ENCODE data around the gene NAALADL2.

NAALADL2 gene

DNA sequence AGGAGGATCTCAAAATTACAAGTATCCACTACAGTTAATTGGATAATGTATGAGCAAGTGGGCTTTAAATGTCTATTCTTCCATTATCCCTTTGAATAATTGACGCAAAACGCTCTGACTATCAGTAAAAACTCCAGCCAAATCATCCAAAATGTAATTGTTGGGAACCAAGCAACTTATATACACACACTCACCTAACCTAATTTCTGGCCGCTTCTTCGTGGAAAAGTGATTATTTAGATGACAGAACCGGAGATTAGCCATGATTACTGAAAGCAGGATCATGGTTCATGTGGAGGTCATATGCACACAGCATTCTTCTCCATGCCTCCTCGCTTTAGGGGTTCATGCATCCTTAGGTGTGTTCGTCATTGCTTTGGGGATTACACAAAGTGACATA, 992.4 kb downstream of the NAALADL2 start:
- no peak overlapping the region for H3K9ac ChIP-seq (ENCODE audit: low read depth, low read length)
- no peak for TF ChIP-seq EZH2 (IDR thresholded peaks at IDR 0.05; ENCODE audit: borderline replicate concordance, low read depth, low read length, severe bottlenecking)
- TF ChIP-seq, protein P1, sequence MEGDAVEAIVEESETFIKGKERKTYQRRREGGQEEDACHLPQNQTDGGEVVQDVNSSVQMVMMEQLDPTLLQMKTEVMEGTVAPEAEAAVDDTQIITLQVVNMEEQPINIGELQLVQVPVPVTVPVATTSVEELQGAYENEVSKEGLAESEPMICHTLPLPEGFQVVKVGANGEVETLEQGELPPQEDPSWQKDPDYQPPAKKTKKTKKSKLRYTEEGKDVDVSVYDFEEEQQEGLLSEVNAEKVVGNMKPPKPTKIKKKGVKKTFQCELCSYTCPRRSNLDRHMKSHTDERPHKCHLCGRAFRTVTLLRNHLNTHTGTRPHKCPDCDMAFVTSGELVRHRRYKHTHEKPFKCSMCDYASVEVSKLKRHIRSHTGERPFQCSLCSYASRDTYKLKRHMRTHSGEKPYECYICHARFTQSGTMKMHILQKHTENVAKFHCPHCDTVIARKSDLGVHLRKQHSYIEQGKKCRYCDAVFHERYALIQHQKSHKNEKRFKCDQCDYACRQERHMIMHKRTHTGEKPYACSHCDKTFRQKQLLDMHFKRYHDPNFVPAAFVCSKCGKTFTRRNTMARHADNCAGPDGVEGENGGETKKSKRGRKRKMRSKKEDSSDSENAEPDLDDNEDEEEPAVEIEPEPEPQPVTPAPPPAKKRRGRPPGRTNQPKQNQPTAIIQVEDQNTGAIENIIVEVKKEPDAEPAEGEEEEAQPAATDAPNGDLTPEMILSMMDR (IDR thresholded peaks at IDR 0.05; ENCODE audit: borderline replicate concordance, extremely low read depth, low read length, poor library complexity, severe bottlenecking) = no peak
- no peak overlapping the region for H3K4me2 ChIP-seq (ENCODE audit: insufficient read depth, low read length)
- H2AFZ ChIP-seq (ENCODE audit: low read depth, low read length) = no peak overlapping the region
- no peaks in the 10 kb centered on the region for H3K27me3 ChIP-seq (ENCODE audit: insufficient read depth, low read length, poor library complexity)
- no peaks in the 10 kb centered on the region for H3K36me3 ChIP-seq (ENCODE audit: insufficient read depth, low read length)
- ATAC-seq (ENCODE audit: insufficient read depth, low read depth) (no peak), DNase-seq (no peak)
- H3K4me1 ChIP-seq (ENCODE audit: insufficient read depth, low read length) = no peaks in the 10 kb centered on the region
- H3K27ac ChIP-seq (ENCODE audit: low read length) = no peak overlapping the region
- H3K9me3 ChIP-seq (ENCODE audit: insufficient read depth, low read length, severe bottlenecking) = no peaks in the 10 kb centered on the region
- no peaks in the 10 kb centered on the region for H4K20me1 ChIP-seq (ENCODE audit: insufficient read depth, low read length)
- no peaks in the 10 kb centered on the region for H3K79me2 ChIP-seq (ENCODE audit: insufficient read depth, low read length)
- H3K4me3 ChIP-seq (ENCODE audit: low read depth in 1 of 2, low read length in 2 of 2) = no peak overlapping the region

DNA sequence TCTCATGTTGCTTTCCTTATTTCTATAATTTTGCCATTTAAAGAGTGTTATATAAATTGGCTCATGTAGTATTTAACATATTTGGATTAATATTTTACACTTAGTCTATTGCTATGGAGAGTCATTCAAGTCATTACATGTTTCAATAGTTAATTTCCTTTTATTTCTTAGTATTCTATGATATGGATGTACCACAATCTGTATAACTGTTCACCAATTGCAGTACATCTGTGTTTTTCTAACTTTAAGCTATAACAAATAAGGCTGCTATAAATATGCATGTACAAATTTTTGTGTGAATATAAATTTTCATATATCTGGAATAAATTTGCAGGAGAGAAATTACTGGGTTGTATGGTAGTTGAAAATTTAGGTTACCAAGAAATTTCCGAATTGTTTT, 993.4 kb downstream of the NAALADL2 start:
- Histone ChIP-seq H3K9me3 (ENCODE audit: insufficient read depth, low read length, severe bottlenecking) (no peaks in the 10 kb centered on the region), H4K20me1 (ENCODE audit: insufficient read depth, low read length) (no peaks in the 10 kb centered on the region)

DNA sequence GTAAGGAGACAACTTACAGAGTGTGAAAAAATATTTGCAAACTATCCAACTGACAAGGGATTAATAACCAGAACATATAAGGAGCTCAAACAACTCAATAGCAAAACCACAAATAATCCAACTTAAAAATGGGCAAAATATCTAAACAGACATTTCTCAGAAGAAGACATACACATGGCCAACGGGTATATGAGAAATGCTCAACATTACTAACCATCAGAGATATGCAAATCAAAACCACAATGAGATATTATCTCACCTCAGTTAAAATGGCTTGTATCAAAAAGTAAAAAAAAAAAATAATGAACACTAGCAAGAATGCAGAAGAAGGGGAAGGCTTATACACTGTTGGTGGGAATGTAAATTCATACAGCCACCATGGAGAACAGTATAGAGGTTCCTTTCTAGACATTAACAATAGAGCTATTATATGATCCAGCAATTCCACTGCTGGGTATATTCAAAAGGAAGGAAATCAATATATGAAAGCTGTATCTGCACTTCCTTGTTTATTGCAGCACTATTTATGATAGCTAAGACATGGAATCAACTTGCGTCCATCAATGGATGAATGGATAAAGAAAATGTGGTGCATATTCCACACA, 998.6 kb downstream of the NAALADL2 start:
- H2AFZ ChIP-seq (ENCODE audit: low read depth, low read length) = no peak overlapping the region
- no peaks in the 10 kb centered on the region for H3K79me2 ChIP-seq (ENCODE audit: insufficient read depth, low read length)
- no peak overlapping the region for H3K4me3 ChIP-seq (ENCODE audit: low read depth in 1 of 2, low read length in 2 of 2)
- no peak overlapping the region for H3K4me2 ChIP-seq (ENCODE audit: insufficient read depth, low read length)
- no peaks in the 10 kb centered on the region for H3K27me3 ChIP-seq (ENCODE audit: insufficient read depth, low read length, poor library complexity)
- peaks cover 5% of the 10 kb centered on the region; the same call in 1 of the 2 replicates for H3K4me1 ChIP-seq (ENCODE audit: insufficient read depth, low read length)
- TF ChIP-seq, protein P1 (IDR thresholded peaks at IDR 0.05; ENCODE audit: borderline replicate concordance, extremely low read depth, low read length, poor library complexity, severe bottlenecking) = no peak
- TF ChIP-seq EZH2 (IDR thresholded peaks at IDR 0.05; ENCODE audit: borderline replicate concordance, low read depth, low read length, severe bottlenecking) = no peak
- no peak overlapping the region for H3K9ac ChIP-seq (ENCODE audit: low read depth, low read length)
- no peaks in the 10 kb centered on the region for H4K20me1 ChIP-seq (ENCODE audit: insufficient read depth, low read length)
- H3K36me3 ChIP-seq (ENCODE audit: insufficient read depth, low read length) = no peaks in the 10 kb centered on the region
- ATAC-seq (ENCODE audit: insufficient read depth, low read depth) (peak; percentile 31; the same call in 1 of the 3 replicates), DNase-seq (no peak)
- H3K27ac ChIP-seq (ENCODE audit: low read length) = no peak overlapping the region
- no peaks in the 10 kb centered on the region for H3K9me3 ChIP-seq (ENCODE audit: insufficient read depth, low read length, severe bottlenecking)

More for the DNA sequence above, 993.4 kb downstream of the NAALADL2 start:
- Histone ChIP-seq H3K4me2 (ENCODE audit: insufficient read depth, low read length) (no peak overlapping the region), H2AFZ (ENCODE audit: low read depth, low read length) (no peak overlapping the region), H3K27ac (ENCODE audit: low read length) (no peak overlapping the region), H3K36me3 (ENCODE audit: insufficient read depth, low read length) (no peaks in the 10 kb centered on the region), H3K27me3 (ENCODE audit: insufficient read depth, low read length, poor library complexity) (no peaks in the 10 kb centered on the region), H3K4me1 (ENCODE audit: insufficient read depth, low read length) (peaks cover 3% of the 10 kb centered on the region; the same call in 1 of the 2 replicates), H3K79me2 (ENCODE audit: insufficient read depth, low read length) (no peaks in the 10 kb centered on the region), H3K4me3 (ENCODE audit: low read depth in 1 of 2, low read length in 2 of 2) (no peak overlapping the region), H3K9ac (ENCODE audit: low read depth, low read length) (no peak overlapping the region)
- ATAC-seq (ENCODE audit: insufficient read depth, low read depth) (no peak), DNase-seq (no peak)
- TF ChIP-seq, protein P1 (IDR thresholded peaks at IDR 0.05; ENCODE audit: borderline replicate concordance, extremely low read depth, low read length, poor library complexity, severe bottlenecking) = no peak
- no peak for TF ChIP-seq EZH2 (IDR thresholded peaks at IDR 0.05; ENCODE audit: borderline replicate concordance, low read depth, low read length, severe bottlenecking)

Data from DND-41 (cell line).